Progenitor cell of endocrine pancreas (in vitro differentiated cells): Measurements from ENCODE around the gene NEK5. TPM values are rescaled to one million over a fixed set of nuclear protein-coding genes. Genes with fewer than 3 reads are reported as not detected.

Experiments
- DNase-seq: peaks from one replicate; pipeline ENCODE4 v3.0.0; 2021; ENCODE audit warnings: low spot score; ENCODE audit not compliant: unreplicated experiment
- H3K27ac Mint-ChIP-seq: 2 replicates; pipeline ENCODE4 v1.8.0; 2021; ENCODE audit warnings: mild to moderate bottlenecking, moderate library complexity, mixed read lengths
- H3K27me3 Mint-ChIP-seq: 2 replicates; pipeline ENCODE4 v1.8.0; 2021; ENCODE audit warnings: mixed read lengths
- H3K36me3 Mint-ChIP-seq: 2 replicates; pipeline ENCODE4 v1.8.0; 2022; ENCODE audit warnings: mixed read lengths; ENCODE audit not compliant: insufficient read depth
- H3K4me1 Mint-ChIP-seq: 2 replicates; pipeline ENCODE4 v1.8.0; 2021; ENCODE audit warnings: low read depth, mixed read lengths
- H3K4me3 Mint-ChIP-seq: 2 replicates; pipeline ENCODE4 v1.8.0; 2021; ENCODE audit warnings: low read depth, mild to moderate bottlenecking, moderate library complexity, mixed read lengths
- H3K9me3 Mint-ChIP-seq: 2 replicates; pipeline ENCODE4 v1.8.0; 2021; ENCODE audit warnings: low read depth, mixed read lengths
- total RNA-seq: library from RNA; stranded (reverse); gene quantifications from 2 replicates; pipeline ENCODE4 v1.2.1, GENCODE V29; 2021
- TF ChIP-seq, protein P1 (sequence below): fragments of 200-600 bp; sonication (generic); IDR thresholded peaks from one replicate; pipeline ENCODE4 v1.5.0; 2021; ENCODE audit warnings: antibody characterized with exemption, mild to moderate bottlenecking; ENCODE audit not compliant: unreplicated experiment

NEK5 gene
- total RNA-seq, 1 donor from 2014 or later, result 1.4 TPM

DNA sequence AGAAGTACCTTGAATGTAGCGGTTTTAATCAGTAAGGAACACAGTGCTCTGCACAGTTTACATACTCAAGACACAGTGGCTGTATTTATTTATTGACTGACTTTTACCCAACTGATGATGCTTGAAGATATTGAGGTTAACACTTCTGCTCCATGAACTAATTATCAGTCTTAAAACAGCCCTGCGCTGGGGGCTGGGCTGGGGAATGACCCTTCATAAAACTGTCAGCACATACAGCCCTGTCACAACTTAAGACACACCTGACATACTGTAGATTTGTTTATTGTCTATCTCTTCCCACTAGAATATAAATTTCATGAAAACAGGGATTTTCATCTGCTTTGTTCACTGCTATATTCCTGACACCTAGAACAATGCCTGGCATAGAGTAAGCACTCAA lies 10.8 kb downstream of the NEK5 start:
- no peaks in the 10 kb centered on the region for H3K36me3 Mint-ChIP-seq
- no peak for DNase-seq
- no peaks in the 10 kb centered on the region for H3K27me3 Mint-ChIP-seq
- no peaks in the 10 kb centered on the region for H3K9me3 Mint-ChIP-seq
- H3K4me3 Mint-ChIP-seq, result no peak overlapping the region
- H3K4me1 Mint-ChIP-seq, result no peaks in the 10 kb centered on the region
- no peak overlapping the region for H3K27ac Mint-ChIP-seq
- TF ChIP-seq, protein P1, sequence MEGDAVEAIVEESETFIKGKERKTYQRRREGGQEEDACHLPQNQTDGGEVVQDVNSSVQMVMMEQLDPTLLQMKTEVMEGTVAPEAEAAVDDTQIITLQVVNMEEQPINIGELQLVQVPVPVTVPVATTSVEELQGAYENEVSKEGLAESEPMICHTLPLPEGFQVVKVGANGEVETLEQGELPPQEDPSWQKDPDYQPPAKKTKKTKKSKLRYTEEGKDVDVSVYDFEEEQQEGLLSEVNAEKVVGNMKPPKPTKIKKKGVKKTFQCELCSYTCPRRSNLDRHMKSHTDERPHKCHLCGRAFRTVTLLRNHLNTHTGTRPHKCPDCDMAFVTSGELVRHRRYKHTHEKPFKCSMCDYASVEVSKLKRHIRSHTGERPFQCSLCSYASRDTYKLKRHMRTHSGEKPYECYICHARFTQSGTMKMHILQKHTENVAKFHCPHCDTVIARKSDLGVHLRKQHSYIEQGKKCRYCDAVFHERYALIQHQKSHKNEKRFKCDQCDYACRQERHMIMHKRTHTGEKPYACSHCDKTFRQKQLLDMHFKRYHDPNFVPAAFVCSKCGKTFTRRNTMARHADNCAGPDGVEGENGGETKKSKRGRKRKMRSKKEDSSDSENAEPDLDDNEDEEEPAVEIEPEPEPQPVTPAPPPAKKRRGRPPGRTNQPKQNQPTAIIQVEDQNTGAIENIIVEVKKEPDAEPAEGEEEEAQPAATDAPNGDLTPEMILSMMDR, result no peak

- Mint-ChIP-seq H3K4me3 (no peak overlapping the region), H3K36me3 (no peaks in the 10 kb centered on the region), H3K27me3 (no peaks in the 10 kb centered on the region), H3K9me3 (peaks cover 4% of the 10 kb centered on the region), H3K27ac (no peak overlapping the region), H3K4me1 (peaks cover 2% of the 10 kb centered on the region)
- no peak for DNase-seq
- TF ChIP-seq, protein P1, result no peak
Observed at GRCh38 chr13:52112591-52112990, 16.3 kb downstream of the NEK5 start.

DNA sequence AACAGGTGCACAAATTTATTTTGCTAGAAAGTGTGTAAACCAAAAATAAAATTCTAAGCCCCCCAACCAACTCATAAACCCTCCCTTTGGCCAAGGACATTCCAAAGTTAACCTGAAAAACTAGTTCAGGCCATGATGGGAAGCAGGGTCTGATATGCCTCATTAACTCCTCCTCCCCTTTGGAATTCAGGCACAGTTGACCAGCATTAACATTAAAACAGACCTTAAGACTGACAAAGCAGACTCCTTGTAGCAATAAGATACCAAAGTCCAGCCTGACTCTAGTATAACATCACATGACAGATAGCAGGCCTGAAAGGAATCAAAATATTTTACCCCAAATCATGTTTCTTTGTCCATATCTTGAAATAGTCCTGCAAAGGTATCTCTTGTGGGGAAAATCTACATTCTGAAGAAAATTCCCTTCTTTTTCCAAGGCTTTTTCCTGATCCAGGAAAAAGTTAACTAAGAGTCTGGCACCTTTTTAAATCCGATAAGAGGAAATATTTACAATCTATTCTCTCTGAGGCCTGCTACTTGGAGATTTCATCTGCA lies 19.7 kb downstream of the NEK5 start:
- Mint-ChIP-seq H3K27ac (no peak overlapping the region), H3K4me3 (no peak overlapping the region), H3K27me3 (no peaks in the 10 kb centered on the region), H3K4me1 (peaks cover 2% of the 10 kb centered on the region), H3K9me3 (peaks cover 4% of the 10 kb centered on the region), H3K36me3 (no peaks in the 10 kb centered on the region)
- DNase-seq, result no peak
- TF ChIP-seq, protein P1, result no peak

DNA sequence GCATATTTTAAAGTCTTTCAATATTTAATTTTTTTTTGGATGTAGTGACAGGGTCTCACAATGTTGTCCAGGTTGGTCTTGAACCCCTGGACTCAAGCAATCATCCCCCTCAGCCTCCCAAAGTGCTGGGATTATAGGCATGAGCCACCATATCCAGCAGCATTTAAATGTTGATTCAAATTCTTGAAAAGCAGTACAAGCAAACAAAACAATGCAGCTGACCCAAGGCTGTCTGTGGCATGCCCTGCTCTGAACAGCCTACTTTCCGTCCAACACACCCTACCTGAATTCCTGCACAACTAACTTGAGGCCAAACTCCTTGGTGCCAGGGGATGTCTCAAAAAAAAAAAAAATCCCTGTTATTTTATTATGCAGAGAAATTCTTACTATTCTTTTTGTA lies 23.0 kb downstream of the NEK5 start:
- peaks cover 2% of the 10 kb centered on the region for H3K4me1 Mint-ChIP-seq
- peaks cover 4% of the 10 kb centered on the region for H3K9me3 Mint-ChIP-seq
- H3K4me3 Mint-ChIP-seq, result no peak overlapping the region
- DNase-seq, result no peak
- no peak overlapping the region for H3K27ac Mint-ChIP-seq
- TF ChIP-seq, protein P1, result no peak
- H3K27me3 Mint-ChIP-seq, result no peaks in the 10 kb centered on the region
- no peaks in the 10 kb centered on the region for H3K36me3 Mint-ChIP-seq

- Mint-ChIP-seq H3K36me3 (no peaks in the 10 kb centered on the region), H3K9me3 (peaks cover 2% of the 10 kb centered on the region), H3K27ac (no peak overlapping the region), H3K4me1 (peaks cover 2% of the 10 kb centered on the region), H3K4me3 (no peak overlapping the region), H3K27me3 (no peaks in the 10 kb centered on the region)
- TF ChIP-seq, protein P1, result no peak
- no peak for DNase-seq
Observed at GRCh38 chr13:52104624-52105023, 24.2 kb downstream of the NEK5 start.
